ENCODE results near the gene ARFGAP3.

DNA sequence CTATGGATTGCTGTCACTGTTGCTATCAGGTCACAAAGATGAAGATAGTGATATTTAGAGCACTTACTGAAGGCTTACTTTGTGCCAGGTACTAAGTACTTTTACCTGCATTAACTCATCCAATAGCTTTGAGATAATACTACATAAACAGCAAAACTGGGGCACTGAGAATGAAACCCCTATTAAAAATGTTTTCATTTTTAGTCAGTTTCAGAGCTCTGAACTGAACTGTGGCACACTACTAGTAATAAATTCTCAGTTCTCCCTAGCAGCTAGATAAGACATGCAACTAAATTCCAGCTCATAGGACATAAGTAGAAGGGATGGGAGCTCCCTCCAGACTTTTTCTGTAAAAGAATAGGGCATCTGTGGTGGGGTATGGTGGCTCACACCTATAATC is 24.0 kb downstream of the ARFGAP3 start:
- no peak for TF ChIP-seq POLR2A (IDR thresholded peaks at IDR 0.05)
- no peak for TF ChIP-seq CTCF (IDR thresholded peaks at IDR 0.05)

Data from heart left ventricle (tissue), 13 donors.